Fibroblast of lung (primary cell): Measurements from ENCODE around the gene PDSS2.

Experiments
- CTCF ChIP-seq, 2 donors: IDR thresholded peaks in 1 of 2; conservative IDR thresholded peaks in 1 of 2; 1 replicate in 1 of 2; 2 replicates in 1 of 2; pipeline ENCODE4 v1.5.1; 2011 to 2012; ENCODE audit warnings: low read length in 2 of 2, control low read depth in 1 of 2, inconsistent platforms in 1 of 2, low read depth in 1 of 2, mild to moderate bottlenecking in 1 of 2
- EZH2 ChIP-seq: IDR thresholded peaks from 2 replicates; pipeline ENCODE4 v1.5.1; 2012; ENCODE audit warnings: low read length, control low read depth, mild to moderate bottlenecking; ENCODE audit errors: missing control alignments

GRCh38 chr6:107154801-107155160 is 304.6 kb downstream of the PDSS2 start:
- TF ChIP-seq CTCF (conservative IDR thresholded peaks at IDR 0.05 in 1 of 2, IDR thresholded peaks at IDR 0.05 in 1 of 2; ENCODE audit: low read depth in 1 of 2, low read length in 2 of 2), result no peak
- TF ChIP-seq EZH2, result no peak
